Activated CD4-positive, alpha-beta T cell treated with anti-CD3 and anti-CD28 coated beads, Interleukin-2, amount 50 U/mL, for 48 hours (primary cell): ENCODE data around the gene PRRT2.

Experiments
- DNase-seq, 2 experiments: peaks; one replicate each; pipeline ENCODE4 v3.0.0-alpha.2; 2020

PRRT2 gene

GRCh38 chr16:29835926-29836325 is 23.9 kb downstream of the PRRT2 start:
- no peak for DNase-seq

GRCh38 chr16:29836623-29837022 is 24.6 kb downstream of the PRRT2 start:
- DNase-seq, result no peak

GRCh38 chr16:29837841-29838240 is 25.8 kb downstream of the PRRT2 start:
- no peak for DNase-seq

GRCh38 chr16:29839822-29840221 is 27.8 kb downstream of the PRRT2 start:
- no peak for DNase-seq

- DNase-seq, result no peak
Observed at GRCh38 chr16:29840240-29840639, 28.2 kb downstream of the PRRT2 start.

- no peak for DNase-seq
Observed at GRCh38 chr16:29841631-29842030, 29.6 kb downstream of the PRRT2 start.

GRCh38 chr16:29842732-29843346 is 30.8 kb downstream of the PRRT2 start:
- no peak for DNase-seq

GRCh38 chr16:29843931-29844330 is 31.9 kb downstream of the PRRT2 start:
- no peak for DNase-seq

GRCh38 chr16:29844575-29845331 is 32.8 kb downstream of the PRRT2 start:
- DNase-seq, result no peak

- DNase-seq, result no peak
Observed at GRCh38 chr16:29845656-29846055, 33.7 kb downstream of the PRRT2 start.

GRCh38 chr16:29848420-29849297 is 36.7 kb downstream of the PRRT2 start:
- DNase-seq, result peak; percentile 86 to 89

- DNase-seq, result no peak
Observed at GRCh38 chr16:29849505-29849904, 37.5 kb downstream of the PRRT2 start.

- DNase-seq, result no peak
Observed at GRCh38 chr16:29850998-29851397, 39.0 kb downstream of the PRRT2 start.

- no peak for DNase-seq
Observed at GRCh38 chr16:29852654-29853053, 40.7 kb downstream of the PRRT2 start.

GRCh38 chr16:29854520-29855100 is 42.6 kb downstream of the PRRT2 start:
- DNase-seq, result no peak

GRCh38 chr16:29857133-29857760 is 45.3 kb downstream of the PRRT2 start:
- no peak for DNase-seq

GRCh38 chr16:29858149-29858849 is 46.3 kb downstream of the PRRT2 start:
- no peak for DNase-seq

- DNase-seq, result no peak
Observed at GRCh38 chr16:29858974-29859373, 47.0 kb downstream of the PRRT2 start.

GRCh38 chr16:29860218-29860617 is 48.2 kb downstream of the PRRT2 start:
- DNase-seq, result no peak

GRCh38 chr16:29862383-29862883 is 50.4 kb downstream of the PRRT2 start:
- peak in 1 of 2 experiments; percentile 14 for DNase-seq

GRCh38 chr16:29862884-29863668 is 51.1 kb downstream of the PRRT2 start, which contains the start of gene CDIPT:
TSS of gene CDIPT (minus strand) at chr16:29863226. CDS start at chr16:29862857, 369 bp downstream.
- DNase-seq, result peak; percentile 91 to 93
